GM10248 (cell line): Measurements from ENCODE around the gene SRRD.

Experiments used
- CTCF ChIA-PET: fragments of 300-600 bp; sonication (Branson Sonifier 250); formaldehyde crosslinking; extraction: SDS; loops from one replicate; lab custom pipeline; 2021; ENCODE audit warnings: antibody characterized with exemption; lab: Yijun Ruan, JAX
- POLR2A ChIA-PET: fragments of 350-650 bp; sonication (Branson Sonifier 250); formaldehyde crosslinking; extraction: SDS; loops from one replicate; lab custom pipeline; 2020; ENCODE audit warnings: antibody characterized with exemption; lab: Yijun Ruan, JAX
- DNase-seq: peaks from one replicate; pipeline ENCODE4 v3.0.0; 2012; ENCODE audit errors: extremely low spot score
- TF ChIP-seq, protein P1 (sequence below): IDR thresholded peaks from 2 replicates; pipeline ENCODE4 v1.5.1; 2012; ENCODE audit warnings: mild to moderate bottlenecking, low read depth; ENCODE audit errors: extremely low read depth, missing control alignments, control extremely low read depth

The SRRD gene

DNA sequence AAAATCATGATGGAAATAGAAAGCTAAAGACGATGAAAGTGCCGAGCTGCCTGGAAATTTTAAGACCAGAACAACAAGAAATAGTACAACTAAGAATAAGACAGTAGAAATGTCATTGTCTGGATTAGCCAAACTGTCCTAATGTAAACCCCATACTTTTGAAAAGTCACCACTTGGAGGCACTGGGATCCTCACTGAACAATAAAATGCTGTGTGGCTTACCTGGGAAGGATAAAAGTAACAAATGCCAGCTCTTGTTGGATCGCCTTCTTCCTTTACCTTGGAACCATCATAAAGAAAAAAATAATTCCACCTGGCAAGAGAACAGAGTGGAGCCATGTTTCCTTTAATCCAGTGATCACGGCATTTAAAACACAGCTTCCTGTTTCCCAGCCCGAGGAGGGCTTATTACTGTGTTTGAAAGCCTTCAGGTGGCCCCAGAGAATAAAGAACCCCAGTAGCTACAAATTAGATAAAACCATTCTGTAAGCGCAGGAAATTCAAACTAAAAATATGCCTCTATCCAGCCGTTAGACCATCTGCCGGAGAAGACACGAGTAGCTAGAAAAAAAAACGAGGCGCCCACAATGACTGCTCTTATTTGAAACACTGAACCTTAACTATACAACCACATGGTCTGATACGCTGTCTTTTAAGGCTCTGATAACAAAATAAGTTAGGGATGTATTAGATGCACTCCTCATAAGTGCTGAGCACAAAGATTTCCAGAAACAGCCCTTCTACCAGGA lies 4.5 kb upstream of the SRRD start:
- ChIA-PET CTCF (interaction anchor here (0.9 to 1.5 kb wide), 9 partner anchors 9 to 186 kb away, joined by 3 to 8 read pairs (median 3); no protein-coding TSS in a partner anchor), POLR2A (no interaction called here)
- DNase-seq: no peak
- TF ChIP-seq, protein P1, sequence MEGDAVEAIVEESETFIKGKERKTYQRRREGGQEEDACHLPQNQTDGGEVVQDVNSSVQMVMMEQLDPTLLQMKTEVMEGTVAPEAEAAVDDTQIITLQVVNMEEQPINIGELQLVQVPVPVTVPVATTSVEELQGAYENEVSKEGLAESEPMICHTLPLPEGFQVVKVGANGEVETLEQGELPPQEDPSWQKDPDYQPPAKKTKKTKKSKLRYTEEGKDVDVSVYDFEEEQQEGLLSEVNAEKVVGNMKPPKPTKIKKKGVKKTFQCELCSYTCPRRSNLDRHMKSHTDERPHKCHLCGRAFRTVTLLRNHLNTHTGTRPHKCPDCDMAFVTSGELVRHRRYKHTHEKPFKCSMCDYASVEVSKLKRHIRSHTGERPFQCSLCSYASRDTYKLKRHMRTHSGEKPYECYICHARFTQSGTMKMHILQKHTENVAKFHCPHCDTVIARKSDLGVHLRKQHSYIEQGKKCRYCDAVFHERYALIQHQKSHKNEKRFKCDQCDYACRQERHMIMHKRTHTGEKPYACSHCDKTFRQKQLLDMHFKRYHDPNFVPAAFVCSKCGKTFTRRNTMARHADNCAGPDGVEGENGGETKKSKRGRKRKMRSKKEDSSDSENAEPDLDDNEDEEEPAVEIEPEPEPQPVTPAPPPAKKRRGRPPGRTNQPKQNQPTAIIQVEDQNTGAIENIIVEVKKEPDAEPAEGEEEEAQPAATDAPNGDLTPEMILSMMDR: no peak

DNA sequence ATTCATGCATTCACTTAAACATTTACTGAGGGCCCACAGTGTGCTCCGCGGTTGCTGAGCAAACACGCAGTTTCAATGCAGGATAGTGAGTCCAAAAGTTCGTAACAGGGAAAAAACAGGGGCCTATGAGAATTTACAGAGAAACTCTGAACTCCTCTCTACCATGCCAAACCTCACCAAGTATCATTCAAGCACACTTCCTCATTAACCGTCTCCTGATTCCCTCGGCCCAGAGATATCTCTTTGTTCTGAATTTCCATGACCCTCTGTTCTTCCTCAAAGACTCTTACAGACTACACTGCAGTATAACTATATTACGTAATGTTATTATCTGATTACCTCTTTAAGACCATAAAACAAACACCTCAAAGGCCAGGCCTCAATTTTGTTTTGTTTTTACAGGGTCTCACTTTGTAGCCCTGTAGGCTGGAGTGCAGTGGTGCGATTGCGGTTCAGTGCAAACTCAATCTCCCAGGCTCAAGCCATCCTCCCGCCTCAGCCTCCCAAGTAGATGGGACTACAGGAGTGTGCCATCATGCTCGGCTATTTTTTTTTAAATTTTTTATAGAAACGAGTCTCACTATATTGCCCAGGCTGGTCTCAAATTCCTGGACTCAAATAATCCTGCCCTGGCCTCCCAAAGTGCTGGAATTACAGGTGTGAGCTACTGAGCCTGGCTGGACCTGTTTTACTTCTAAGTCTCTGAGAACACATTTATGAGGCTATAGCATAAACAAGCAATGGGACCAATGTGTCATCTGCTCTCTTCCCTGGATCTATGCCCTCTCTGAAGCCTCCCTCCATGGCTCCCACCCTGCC lies 3.7 kb upstream of the SRRD start:
- ChIA-PET POLR2A (no interaction called here), CTCF (interaction anchor here (1.1 to 5.5 kb wide), 9 partner anchors 11 to 185 kb away, joined by 3 to 28 read pairs (median 4); no protein-coding TSS in a partner anchor)
- no peak for DNase-seq
- TF ChIP-seq, protein P1: no peak

DNA sequence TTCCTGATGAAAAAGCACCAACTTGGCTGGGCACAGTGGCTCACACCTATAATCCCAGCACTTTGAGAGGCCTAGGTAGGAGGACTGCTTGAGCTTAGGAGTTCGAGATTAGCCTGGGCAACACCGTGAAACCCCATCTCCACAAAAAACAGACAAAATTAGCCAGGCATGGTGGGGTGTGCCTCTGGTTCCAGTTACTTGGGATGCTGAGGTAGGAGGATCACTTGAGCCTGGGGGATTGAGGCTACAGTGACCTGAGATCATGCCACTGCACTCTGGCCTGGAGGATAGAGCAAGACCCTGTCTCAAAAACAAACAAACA lies 3.1 kb upstream of the SRRD start:
- CTCF ChIA-PET: interaction anchor here (1.4 to 5.5 kb wide), 3 partner anchors 12 to 185 kb away, joined by 4 to 28 read pairs (median 7); no protein-coding TSS in a partner anchor

DNA sequence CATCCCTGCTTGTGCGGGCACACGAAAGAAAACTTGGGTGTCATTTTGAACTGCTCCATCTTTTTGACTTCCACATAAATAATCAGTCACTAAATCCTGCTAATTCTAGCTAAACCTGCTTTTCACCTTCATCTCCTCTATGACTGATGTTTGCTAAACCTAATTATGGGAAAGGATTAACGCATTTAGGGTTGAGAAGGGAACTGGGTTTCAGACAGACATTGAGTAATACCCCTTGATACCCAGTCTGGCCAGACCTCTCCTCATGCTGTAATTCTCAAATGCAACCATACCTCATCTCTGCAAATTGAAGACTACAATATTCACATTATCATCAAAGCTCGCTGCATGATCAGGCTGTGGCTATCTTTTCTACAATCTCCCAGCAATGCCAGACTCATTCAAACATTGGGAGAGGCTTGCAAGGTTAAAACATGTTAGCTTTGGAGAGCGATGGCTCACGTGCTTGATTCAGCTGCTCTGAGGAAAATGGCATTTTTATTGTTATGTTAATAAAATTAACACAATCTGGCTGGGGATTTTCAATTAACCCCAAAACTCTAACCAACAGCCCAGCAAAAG lies 2.5 kb upstream of the SRRD start:
- POLR2A ChIA-PET: interaction anchor here (1.1 kb wide), 1 partner anchor 9 kb away, joined by 3 read pairs; no protein-coding TSS in a partner anchor
- TF ChIP-seq, protein P1: no peak
- DNase-seq: no peak
- CTCF ChIA-PET: interaction anchor here (0.8 to 5.5 kb wide), 6 partner anchors 10 to 184 kb away, joined by 3 to 28 read pairs (median 4); no protein-coding TSS in a partner anchor

More for the DNA sequence above, 3.1 kb upstream of the SRRD start:
- POLR2A ChIA-PET: interaction anchor here (1.1 kb wide), 1 partner anchor 10 kb away, joined by 3 read pairs; no protein-coding TSS in a partner anchor
- DNase-seq: no peak
- TF ChIP-seq, protein P1: no peak

DNA sequence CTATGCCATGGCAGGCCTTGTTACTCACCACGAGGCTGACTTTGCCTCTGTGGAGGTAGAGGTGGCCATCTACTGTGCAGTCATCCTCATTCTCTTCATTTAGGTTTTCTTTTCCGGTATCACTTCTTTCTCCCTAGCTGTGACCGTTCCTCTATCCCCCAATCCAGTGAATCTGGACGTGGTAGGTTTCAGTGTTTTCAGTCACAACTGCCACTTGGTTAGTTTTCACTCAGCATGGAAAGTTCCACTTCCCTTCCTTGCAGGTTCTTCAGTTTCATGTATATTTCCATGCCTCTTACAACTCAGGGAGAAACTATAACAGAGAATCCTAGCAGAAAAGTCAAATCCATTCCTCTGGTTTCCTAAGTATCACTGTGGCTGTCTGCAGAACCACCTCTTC lies 2.0 kb upstream of the SRRD start:
- DNase-seq: no peak
- POLR2A ChIA-PET: interaction anchor here (1.1 kb wide), 1 partner anchor 9 kb away, joined by 3 read pairs; no protein-coding TSS in a partner anchor
- TF ChIP-seq, protein P1: no peak
- CTCF ChIA-PET: interaction anchor here (0.8 to 5.5 kb wide), 7 partner anchors 9 to 183 kb away, joined by 3 to 28 read pairs (median 4); no protein-coding TSS in a partner anchor

DNA sequence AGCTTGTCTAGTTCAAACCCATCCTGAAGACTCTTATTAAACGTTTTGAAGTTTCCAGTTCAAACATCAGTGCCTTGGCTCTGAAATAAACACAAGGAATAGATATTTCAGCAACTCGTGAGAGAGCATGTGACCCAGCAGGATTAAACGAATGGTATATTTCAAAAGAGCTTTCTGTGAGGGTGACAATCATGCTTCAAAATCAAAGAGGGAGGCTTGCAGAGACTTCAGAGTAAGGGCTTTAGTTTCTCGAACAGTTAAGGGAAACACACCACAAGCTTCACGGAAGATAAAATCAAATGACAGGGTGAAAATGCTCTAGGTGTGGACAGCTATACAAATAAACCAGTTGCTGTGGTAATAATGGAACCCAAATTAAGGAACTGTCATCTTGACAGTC lies 1.5 kb upstream of the SRRD start:
- POLR2A ChIA-PET: no interaction called here
- no peak for DNase-seq
- CTCF ChIA-PET: interaction anchor here (1.1 to 5.5 kb wide), 5 partner anchors 21 to 183 kb away, joined by 3 to 28 read pairs (median 5); no protein-coding TSS in a partner anchor
- TF ChIP-seq, protein P1: no peak
